Spleen (tissue), 11 donors: Measurements from ENCODE around the gene NRXN2. TPM values are rescaled to one million over a fixed set of nuclear protein-coding genes. Genes with fewer than 3 reads are reported as not detected.
A peak's percentile ranks its signal among the peaks of the same experiment; 100 is the strongest.

Experiments used
- DNase-seq: peaks from one replicate; pipeline ENCODE4 v3.0.0-alpha.2; 2020
- H3K27ac ChIP-seq, 8 donors: fragments of 200-600 bp; sonication (generic) in 7 of 8; 1 replicate in 4 of 8; 2 replicates in 4 of 8; pipeline versions ENCODE4 v1.5.0 to v1.8.0; 2016 to 2021; ENCODE audit warnings: inconsistent platforms in 4 of 8, mild to moderate bottlenecking in 4 of 8, moderate library complexity in 1 of 8
- H3K27me3 ChIP-seq, 7 donors: fragments of 200-600 bp; sonication (generic) in 6 of 7; replicated peaks in 1 of 7; 1 replicate in 4 of 7; 2 replicates in 3 of 7; pipeline versions ENCODE4 v1.5.0 to v1.8.0; 2016 to 2021; ENCODE audit warnings: inconsistent platforms in 3 of 7, mild to moderate bottlenecking in 1 of 7
- H3K36me3 ChIP-seq, 6 donors: fragments of 200-600 bp; sonication (generic) in 5 of 6; 1 replicate in 4 of 6; 2 replicates in 2 of 6; pipeline versions ENCODE4 v1.5.0 to v1.8.0; 2016 to 2021; ENCODE audit warnings: inconsistent platforms in 2 of 6
- H3K4me1 ChIP-seq, 6 donors: fragments of 200-600 bp; sonication (generic) in 5 of 6; 1 replicate in 3 of 6; 2 replicates in 3 of 6; pipeline versions ENCODE4 v1.5.0 to v1.8.0; 2016 to 2021; ENCODE audit warnings: inconsistent platforms in 3 of 6
- H3K4me3 ChIP-seq, 8 donors: fragments of 200-600 bp; sonication (generic) in 7 of 8; 1 replicate in 4 of 8; 2 replicates in 4 of 8; pipeline versions ENCODE4 v1.5.0 to v1.8.0; 2016 to 2021; ENCODE audit warnings: inconsistent platforms in 4 of 8, mild to moderate bottlenecking in 4 of 8, moderate library complexity in 2 of 8
- H3K9me3 ChIP-seq, 8 donors: fragments of 200-600 bp; sonication (generic) in 7 of 8; 1 replicate in 4 of 8; 2 replicates in 4 of 8; pipeline versions ENCODE4 v1.5.0 to v1.8.0; 2016 to 2021; ENCODE audit warnings: inconsistent platforms in 4 of 8
- CTCF ChIP-seq, 11 experiments: fragments of 200-600 bp in 7 of 11; fragments of 450-650 bp in 4 of 11; sonication (generic) in 4 of 11; IDR thresholded peaks in 8 of 11; conservative IDR thresholded peaks in 3 of 11; 1 replicate in 7 of 11; 2 replicates in 4 of 11; pipeline versions ENCODE4 v1.4.0 to v1.8.0; 2016 to 2021; ENCODE audit warnings: antibody characterized with exemption in 11 of 11, inconsistent platforms in 4 of 11, mild to moderate bottlenecking in 1 of 11
- POLR2A ChIP-seq, 3 donors: fragments of 450-650 bp; IDR thresholded peaks; one replicate each; pipeline ENCODE4 v1.5.1; 2017; ENCODE audit warnings: antibody characterized with exemption in 3 of 3, mild to moderate bottlenecking in 1 of 3
- POLR2AphosphoS5 ChIP-seq, 3 donors: sonication (generic); formaldehyde crosslinking; IDR thresholded peaks; one replicate each; pipeline ENCODE4 v1.5.1; 2017; ENCODE audit warnings: antibody characterized with exemption in 3 of 3
- WGBS, 5 donors: extraction: QIAGEN DNeasy Blood & Tissue Kit in 3 of 5; methylation state at CpG; one replicate each; pipeline versions ENCODE4 v1.1.5 to v1.1.7; 2013 to 2018; 5-methylcytosine and 5-hydroxymethylcytosine counted together
- intact Hi-C: fragments of 100-400 bp; cut with DNase I; formaldehyde crosslinking; loops from one replicate; pipeline ENCODE4 v1.15.0; 2023; ENCODE audit warnings: low total_unique reads
- polyA plus RNA-seq, 3 donors: library from polyadenylated mRNA; stranded (reverse); fragments of 200-250 nt; gene quantifications; one replicate each; pipeline ENCODE4 v1.2.1, GENCODE V29; 2013
- total RNA-seq, 7 donors: library from RNA; depleted of rRNA in 3 of 7; stranded (reverse); fragments of >200 nt in 3 of 7; fragmentation: NEBNext Ultra II Directional in 4 of 7; extraction: Animal tissue kit (Norgen Biotek cat#: 25700) in 4 of 7; gene quantifications; one replicate each; pipeline versions ENCODE4 v1.1.0 to v1.2.1, GENCODE V29; 2016 to 2021
- donor health status: healthy with polysubstance abuse.
- donor health status: DM: no; HTN: no; CAD: no; lungs with moderate emphysema.
- donor health status: DM: no; HTN: no; CAD: no.
- donor health status: Bipolar disorder and iron deficiency.
- donor health status: healthy.
- donor health status: DM: no; HTN: no; CAD: no.
- donor health status: DM: yes; HTN: yes; CAD: no.

NRXN2 gene
- total and polyA plus RNA-seq, 10 donors = 0.59 to 12.9 (median 3.0) TPM

DNA sequence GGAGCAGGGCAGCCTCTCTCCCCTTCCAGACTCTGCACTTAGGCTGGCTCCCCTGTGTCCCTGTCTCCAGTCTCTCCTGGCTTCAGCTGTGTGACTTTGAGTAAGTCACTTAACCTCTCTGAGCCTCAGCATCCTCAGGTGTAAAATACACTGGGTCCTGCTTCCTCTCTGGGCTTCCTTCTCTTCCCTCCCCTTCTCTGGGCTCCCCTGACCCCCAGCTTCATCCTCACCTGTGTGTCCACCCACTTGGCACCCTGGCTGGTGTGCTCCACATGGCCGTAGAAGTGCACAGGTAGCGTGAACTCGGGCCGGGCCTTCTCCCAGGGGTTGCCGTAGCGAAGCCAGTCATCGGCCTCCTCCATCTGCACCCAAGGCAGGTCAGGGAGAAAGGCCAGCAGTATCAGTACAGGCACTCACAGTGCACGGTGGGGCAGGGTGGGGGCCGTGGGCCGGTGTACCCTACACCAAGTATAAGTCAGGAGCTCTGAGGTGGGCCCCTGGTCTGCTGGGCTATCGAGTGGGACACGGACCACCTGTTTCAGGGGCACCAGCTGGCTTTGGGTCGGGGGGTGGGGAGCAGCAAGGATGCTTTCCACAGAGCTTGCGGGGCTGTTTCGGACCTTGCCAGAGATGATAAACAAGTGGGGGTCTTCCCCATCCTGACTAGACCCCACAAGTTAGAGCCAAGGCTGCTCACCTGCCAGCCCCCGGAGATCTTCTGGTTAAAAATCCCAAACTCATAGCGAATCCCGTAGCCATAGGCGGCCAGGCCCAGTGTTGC lies 34.7 kb upstream of the NRXN2 start:
- Histone ChIP-seq H3K9me3 (no peaks in the 10 kb centered on the region), H3K36me3 (peaks cover 0 to 49% (median 2%) of the 10 kb centered on the region in 6 donors), H3K4me3 (no peak overlapping the region), H3K4me1 (peaks cover 24 to 53% (median 39%) of the 10 kb centered on the region in 6 donors), H3K27me3 (no peaks in the 10 kb centered on the region), H3K27ac (peak overlapping the region in 1 of 8 donors; percentile 91)
- peak; percentile 67 for DNase-seq
- intact Hi-C loops = no loop called here
- WGBS, 5 donors = 87 to 99% (median 89%) methylated on average over 7 to 19 of the region's 19 CpGs
- TF ChIP-seq POLR2AphosphoS5 (IDR thresholded peaks at IDR 0.05) (peak in 2 of 3 donors; percentile 4 to 39), CTCF (IDR thresholded peaks at IDR 0.05 in 8 of 11, conservative IDR thresholded peaks at IDR 0.05 in 3 of 11) (no peak), POLR2A (IDR thresholded peaks at IDR 0.05) (no peak)

GRCh38 chr11:64755681-64756361 lies 32.8 kb upstream of the NRXN2 start:
- TF ChIP-seq POLR2A (IDR thresholded peaks at IDR 0.05) (no peak), POLR2AphosphoS5 (IDR thresholded peaks at IDR 0.05) (no peak)
- H3K4me1 ChIP-seq = peaks cover 10 to 48% (median 24%) of the 10 kb centered on the region in 6 donors
- no peak overlapping the region for H3K4me3 ChIP-seq
- H3K36me3 ChIP-seq = peaks cover 0 to 49% (median 0%) of the 10 kb centered on the region in 6 donors
- intact Hi-C loops = no loop called here
- 87 to 94% (median 89%) methylated on average over 12 to 13 of the region's 13 CpGs for WGBS, 5 donors
- peak; percentile 71 for DNase-seq
- peak overlapping the region in 1 of 8 donors; percentile 24 for H3K27ac ChIP-seq
- no peaks in the 10 kb centered on the region for H3K27me3 ChIP-seq
- no peaks in the 10 kb centered on the region for H3K9me3 ChIP-seq

DNA sequence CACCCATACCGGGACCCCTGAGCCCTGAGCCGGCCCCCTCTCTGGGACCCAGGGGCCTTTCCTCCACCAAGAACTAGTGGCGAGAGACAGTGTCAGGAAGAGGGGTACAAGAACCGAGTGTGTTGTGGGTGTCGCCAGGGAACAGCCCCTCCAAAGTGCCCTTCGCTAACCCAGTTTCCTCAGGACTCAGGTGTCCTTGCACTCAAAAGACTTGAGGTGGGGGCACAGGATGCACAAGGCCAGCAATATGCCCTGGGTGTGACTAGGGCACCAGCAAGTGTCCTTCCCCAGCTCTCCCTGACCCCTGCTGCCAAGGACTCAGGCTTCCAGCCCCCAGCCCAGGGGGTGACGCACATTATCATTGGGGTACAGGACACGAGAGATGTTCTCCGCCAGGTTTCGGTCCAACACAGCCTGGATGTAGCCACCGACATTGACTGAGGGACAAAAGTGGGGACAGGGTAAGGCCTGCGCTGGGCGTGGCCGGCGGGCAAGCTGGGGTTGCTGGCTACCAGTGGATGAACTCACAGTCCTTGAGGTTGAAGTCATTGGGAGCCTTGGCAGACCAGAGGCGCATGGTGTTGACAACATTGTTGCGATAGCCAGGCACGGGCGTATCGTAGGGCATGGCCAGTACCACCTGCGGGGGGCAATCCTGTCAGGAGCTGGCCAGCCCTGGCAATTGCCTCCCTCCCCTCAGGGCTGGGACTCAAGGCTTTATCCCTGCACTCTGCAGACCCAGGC lies 32.1 kb upstream of the NRXN2 start:
- intact Hi-C loops = no loop called here
- peaks cover 3 to 48% (median 17%) of the 10 kb centered on the region in 6 donors for H3K4me1 ChIP-seq
- H3K27me3 ChIP-seq = no peaks in the 10 kb centered on the region
- H3K4me3 ChIP-seq = no peak overlapping the region
- H3K36me3 ChIP-seq = peaks cover 0 to 50% (median 0%) of the 10 kb centered on the region in 6 donors
- TF ChIP-seq POLR2A (IDR thresholded peaks at IDR 0.05) (no peak), CTCF (IDR thresholded peaks at IDR 0.05 in 8 of 11, conservative IDR thresholded peaks at IDR 0.05 in 3 of 11) (no peak), POLR2AphosphoS5 (IDR thresholded peaks at IDR 0.05) (no peak)
- H3K27ac ChIP-seq = no peak overlapping the region
- no peaks in the 10 kb centered on the region for H3K9me3 ChIP-seq
- 87 to 96% (median 90%) methylated on average over 19 to 21 of the region's 21 CpGs for WGBS, 5 donors
- DNase-seq = peak; percentile 67

DNA sequence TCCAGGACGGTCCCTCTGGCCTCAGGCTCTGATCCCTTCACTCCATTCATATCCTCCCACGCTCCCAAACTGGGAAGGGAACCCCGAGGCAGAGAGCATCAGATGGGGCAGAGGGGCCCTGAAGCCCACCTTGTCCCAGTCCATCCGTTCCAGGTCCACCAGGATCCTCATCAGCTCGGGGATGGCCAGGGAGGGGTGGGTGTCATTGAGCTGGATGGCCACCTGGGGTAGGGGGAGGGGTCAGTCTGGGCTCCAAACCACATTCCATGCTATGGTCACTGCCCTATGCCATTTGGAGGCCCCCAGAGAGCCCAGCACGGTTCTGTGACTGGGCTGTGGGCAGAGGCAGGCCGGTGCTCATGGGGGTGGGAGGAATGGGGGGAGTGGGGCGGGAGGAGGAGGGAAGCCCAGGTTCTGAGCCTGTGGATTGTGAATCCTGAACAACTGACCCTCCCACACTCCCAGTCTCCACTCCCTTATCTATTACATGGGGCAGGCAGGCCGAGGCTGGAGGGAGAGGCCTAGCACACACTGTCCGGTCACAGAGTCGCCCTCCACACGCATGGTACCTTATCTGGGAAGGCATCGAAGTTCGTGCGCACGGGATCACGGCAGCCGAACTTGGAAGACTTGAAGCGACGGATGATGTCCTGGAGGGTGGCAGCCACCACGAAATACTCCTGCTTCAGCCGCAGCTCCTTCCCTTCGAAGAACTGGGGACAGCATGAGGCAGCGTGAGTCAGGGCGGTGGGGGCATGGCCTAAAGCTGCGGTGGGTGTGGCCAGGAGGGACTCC lies 31.3 kb upstream of the NRXN2 start:
- intact Hi-C loops = no loop called here
- DNase-seq = peak; percentile 57
- H3K36me3 ChIP-seq = peaks cover 0 to 47% (median 0%) of the 10 kb centered on the region in 6 donors
- no peak overlapping the region for H3K27ac ChIP-seq
- 91 to 95% (median 94%) methylated on average over 23 to 26 of the region's 26 CpGs for WGBS, 5 donors
- TF ChIP-seq POLR2A (IDR thresholded peaks at IDR 0.05) = no peak
- TF ChIP-seq POLR2AphosphoS5 (IDR thresholded peaks at IDR 0.05) = no peak
- TF ChIP-seq CTCF (IDR thresholded peaks at IDR 0.05 in 8 of 11, conservative IDR thresholded peaks at IDR 0.05 in 3 of 11) = no peak
- no peaks in the 10 kb centered on the region for H3K9me3 ChIP-seq
- H3K4me3 ChIP-seq = no peak overlapping the region
- H3K4me1 ChIP-seq = peaks cover 0 to 48% (median 9%) of the 10 kb centered on the region in 6 donors
- H3K27me3 ChIP-seq = no peaks in the 10 kb centered on the region
